ENCODE measurements around the gene KIF1B. TPM values are rescaled to one million over a fixed set of nuclear protein-coding genes. Genes with fewer than 3 reads are reported as not detected.
A peak's percentile ranks its signal among the peaks of the same experiment; 100 is the strongest.

KIF1B gene
- total RNA-seq, 4 donors from 2014 or later, result 63.1 to 83.8 (median 71.2) TPM

- Histone ChIP-seq H3K4me1 (no peaks in the 10 kb centered on the region), H3K9me3 (no peaks in the 10 kb centered on the region), H3K27ac (no peak overlapping the region), H3K36me3 (peaks cover 0 to 76% of the 10 kb centered on the region in 2 donors), H3K4me3 (no peak overlapping the region), H3K27me3 (no peaks in the 10 kb centered on the region)
- no peak for ATAC-seq
- WGBS, 2 donors (ENCODE audit: low coverage in 1 of 2), result 73 to 75% methylated on average over 22 of the region's 22 CpGs
- TF ChIP-seq POLR2A (IDR thresholded peaks at IDR 0.05), result no peak
- TF ChIP-seq EP300 (IDR thresholded peaks at IDR 0.05), result no peak
- TF ChIP-seq POLR2AphosphoS5 (IDR thresholded peaks at IDR 0.05), result no peak
- TF ChIP-seq CTCF (IDR thresholded peaks at IDR 0.05), result no peak
Observed at GRCh38 chr1:10178597-10179405, 31.6 kb upstream of the KIF1B start.

GRCh38 chr1:10179406-10180091, 30.8 kb upstream of the KIF1B start:
- TF ChIP-seq POLR2A (IDR thresholded peaks at IDR 0.05) (no peak), CTCF (IDR thresholded peaks at IDR 0.05) (no peak), POLR2AphosphoS5 (IDR thresholded peaks at IDR 0.05) (no peak), EP300 (IDR thresholded peaks at IDR 0.05) (no peak)
- peak overlapping the region in 1 of 4 donors; percentile 1 for H3K27ac ChIP-seq

GRCh38 chr1:10181154-10181553, 29.2 kb upstream of the KIF1B start:
- Histone ChIP-seq H3K9me3 (no peaks in the 10 kb centered on the region), H3K4me1 (no peaks in the 10 kb centered on the region), H3K27me3 (no peaks in the 10 kb centered on the region), H3K27ac (no peak overlapping the region), H3K36me3 (peaks cover 0 to 56% of the 10 kb centered on the region in 2 donors), H3K4me3 (no peak overlapping the region)
- TF ChIP-seq POLR2AphosphoS5 (IDR thresholded peaks at IDR 0.05) (no peak), CTCF (IDR thresholded peaks at IDR 0.05) (no peak), EP300 (IDR thresholded peaks at IDR 0.05) (no peak)
- WGBS, 2 donors (ENCODE audit: low coverage in 1 of 2), result 70 to 71% methylated on average over 4 of the region's 7 CpGs
- no peak for ATAC-seq

More at GRCh38 chr1:10179406-10180091, 30.8 kb upstream of the KIF1B start:
- WGBS, 2 donors (ENCODE audit: low coverage in 1 of 2), result 86 to 90% methylated on average over 3 to 20 of the region's 23 CpGs
- no peak for ATAC-seq
- Histone ChIP-seq H3K27me3 (no peaks in the 10 kb centered on the region), H3K36me3 (peaks cover 0 to 70% of the 10 kb centered on the region in 2 donors), H3K4me1 (no peaks in the 10 kb centered on the region), H3K4me3 (no peak overlapping the region), H3K9me3 (no peaks in the 10 kb centered on the region)

- no peak overlapping the region for H3K27ac ChIP-seq
- WGBS, 2 donors (ENCODE audit: low coverage in 1 of 2), result 91 to 100% methylated on average over 2 of the region's 2 CpGs
- H3K9me3 ChIP-seq, result no peaks in the 10 kb centered on the region
- no peaks in the 10 kb centered on the region for H3K4me1 ChIP-seq
- TF ChIP-seq POLR2AphosphoS5 (IDR thresholded peaks at IDR 0.05), result no peak
- TF ChIP-seq POLR2A (IDR thresholded peaks at IDR 0.05), result no peak
- TF ChIP-seq EP300 (IDR thresholded peaks at IDR 0.05), result no peak
- TF ChIP-seq CTCF (IDR thresholded peaks at IDR 0.05), result no peak
- H3K36me3 ChIP-seq, result peaks cover 0 to 12% of the 10 kb centered on the region in 2 donors
- H3K4me3 ChIP-seq, result no peak overlapping the region
- ATAC-seq, result no peak
- no peaks in the 10 kb centered on the region for H3K27me3 ChIP-seq
Observed at GRCh38 chr1:10185759-10186158, 24.6 kb upstream of the KIF1B start.

All from gastroesophageal sphincter (tissue), 4 donors.